ENCODE measurements around the gene LMLN.

DNA sequence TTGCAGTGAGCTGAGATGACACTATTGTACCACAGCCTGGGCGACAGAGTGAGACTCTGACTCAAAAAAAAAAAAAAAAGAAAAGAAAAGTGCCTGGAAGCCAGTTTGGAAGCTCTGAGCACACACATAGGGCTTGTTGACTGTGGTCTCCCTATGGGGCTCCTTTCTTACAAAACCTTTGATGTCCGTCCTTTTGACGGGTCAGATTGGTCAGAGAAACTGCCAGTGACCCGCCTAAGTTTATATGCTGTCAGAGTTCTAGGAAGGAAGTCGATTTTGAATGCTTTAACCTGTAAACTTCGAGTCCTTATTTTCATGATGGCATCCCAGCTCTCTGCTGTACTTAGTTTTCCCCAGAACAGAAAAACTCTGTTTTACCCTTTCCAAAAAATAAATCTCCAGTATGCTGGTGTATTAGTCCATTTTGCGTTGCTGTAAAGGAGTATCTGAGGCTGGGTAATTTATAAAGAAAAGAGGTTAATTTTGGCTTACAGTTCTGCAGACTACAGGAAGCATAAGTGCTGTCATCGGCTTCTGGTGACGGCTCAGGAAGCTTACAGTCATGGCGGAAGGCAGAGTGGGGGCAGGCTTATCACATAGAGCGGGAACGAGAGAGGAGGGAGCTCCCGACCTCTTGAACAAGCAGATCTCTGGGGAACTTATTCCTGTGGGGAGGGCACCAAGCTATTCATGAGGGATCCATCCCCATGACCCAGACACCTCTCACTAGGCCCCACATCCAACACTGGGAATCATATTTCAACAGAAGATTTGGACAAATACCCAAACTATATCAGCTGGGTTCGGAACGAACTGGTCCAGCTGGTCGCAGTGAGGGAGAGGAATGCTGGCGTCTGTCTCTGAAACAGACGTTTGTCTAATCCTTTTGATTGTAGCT lies 72.3 kb downstream of the LMLN start:
- TF ChIP-seq, protein P1, sequence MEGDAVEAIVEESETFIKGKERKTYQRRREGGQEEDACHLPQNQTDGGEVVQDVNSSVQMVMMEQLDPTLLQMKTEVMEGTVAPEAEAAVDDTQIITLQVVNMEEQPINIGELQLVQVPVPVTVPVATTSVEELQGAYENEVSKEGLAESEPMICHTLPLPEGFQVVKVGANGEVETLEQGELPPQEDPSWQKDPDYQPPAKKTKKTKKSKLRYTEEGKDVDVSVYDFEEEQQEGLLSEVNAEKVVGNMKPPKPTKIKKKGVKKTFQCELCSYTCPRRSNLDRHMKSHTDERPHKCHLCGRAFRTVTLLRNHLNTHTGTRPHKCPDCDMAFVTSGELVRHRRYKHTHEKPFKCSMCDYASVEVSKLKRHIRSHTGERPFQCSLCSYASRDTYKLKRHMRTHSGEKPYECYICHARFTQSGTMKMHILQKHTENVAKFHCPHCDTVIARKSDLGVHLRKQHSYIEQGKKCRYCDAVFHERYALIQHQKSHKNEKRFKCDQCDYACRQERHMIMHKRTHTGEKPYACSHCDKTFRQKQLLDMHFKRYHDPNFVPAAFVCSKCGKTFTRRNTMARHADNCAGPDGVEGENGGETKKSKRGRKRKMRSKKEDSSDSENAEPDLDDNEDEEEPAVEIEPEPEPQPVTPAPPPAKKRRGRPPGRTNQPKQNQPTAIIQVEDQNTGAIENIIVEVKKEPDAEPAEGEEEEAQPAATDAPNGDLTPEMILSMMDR (IDR thresholded peaks at IDR 0.05): no peak
- TF ChIP-seq USF1 (IDR thresholded peaks at IDR 0.05; ENCODE audit: borderline replicate concordance, low read depth): no peak
- no peak for TF ChIP-seq RFX5 (IDR thresholded peaks at IDR 0.05; ENCODE audit: low read length)
- TF ChIP-seq TEAD4 (IDR thresholded peaks at IDR 0.05; ENCODE audit: borderline replicate concordance, insufficient read depth): no peak
- no peak for TF ChIP-seq RCOR1 (IDR thresholded peaks at IDR 0.05; ENCODE audit: low read length)
- TF ChIP-seq EZH2phosphoT487 (IDR thresholded peaks at IDR 0.05; ENCODE audit: borderline replicate concordance, low read depth): no peak
- TF ChIP-seq ZBTB33 (IDR thresholded peaks at IDR 0.05; ENCODE audit: borderline replicate concordance, low read depth): no peak
- no peak for TF ChIP-seq FOXJ3 (CRISPR knock-in tag; IDR thresholded peaks at IDR 0.05)
- TF ChIP-seq, protein P2, sequence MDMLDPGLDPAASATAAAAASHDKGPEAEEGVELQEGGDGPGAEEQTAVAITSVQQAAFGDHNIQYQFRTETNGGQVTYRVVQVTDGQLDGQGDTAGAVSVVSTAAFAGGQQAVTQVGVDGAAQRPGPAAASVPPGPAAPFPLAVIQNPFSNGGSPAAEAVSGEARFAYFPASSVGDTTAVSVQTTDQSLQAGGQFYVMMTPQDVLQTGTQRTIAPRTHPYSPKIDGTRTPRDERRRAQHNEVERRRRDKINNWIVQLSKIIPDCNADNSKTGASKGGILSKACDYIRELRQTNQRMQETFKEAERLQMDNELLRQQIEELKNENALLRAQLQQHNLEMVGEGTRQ (IDR thresholded peaks at IDR 0.05; ENCODE audit: borderline replicate concordance, low read depth, low read length): no peak
- TF ChIP-seq EP300 (IDR thresholded peaks at IDR 0.05; ENCODE audit: borderline replicate concordance in 1 of 2, low read depth in 1 of 2, low read length in 1 of 2): no peak
- no peak for TF ChIP-seq MXI1 (IDR thresholded peaks at IDR 0.05; ENCODE audit: low read depth, low read length)
- no peak for TF ChIP-seq YY1 (IDR thresholded peaks at IDR 0.05; ENCODE audit: low read depth)
- no peak for TF ChIP-seq CHD2 (IDR thresholded peaks at IDR 0.05; ENCODE audit: low read length, partially characterized antibody)

Measured in SK-N-SH (cell line).